ENCODE results near the gene TMEM143.
A peak's percentile ranks its signal among the peaks of the same experiment; 100 is the strongest.

Gene TMEM143

GRCh38 chr19:48386981-48387380, 23.2 kb upstream of the TMEM143 start:
- no peak overlapping the region for H3K27ac ChIP-seq
- no peak for TF ChIP-seq CTCF (conservative IDR thresholded peaks at IDR 0.05)

GRCh38 chr19:48385461-48386087, 21.8 kb upstream of the TMEM143 start:
- H3K27ac ChIP-seq, result no peak overlapping the region
- no peak for TF ChIP-seq CTCF (conservative IDR thresholded peaks at IDR 0.05)

GRCh38 chr19:48382286-48382685, 18.5 kb upstream of the TMEM143 start:
- H3K27ac ChIP-seq, result no peak overlapping the region
- TF ChIP-seq CTCF (conservative IDR thresholded peaks at IDR 0.05), result no peak

- no peak overlapping the region for H3K27ac ChIP-seq
- TF ChIP-seq CTCF (conservative IDR thresholded peaks at IDR 0.05), result no peak
Observed at GRCh38 chr19:48381178-48381950, 17.6 kb upstream of the TMEM143 start.

GRCh38 chr19:48379058-48379457, 15.3 kb upstream of the TMEM143 start:
- H3K27ac ChIP-seq, result no peak overlapping the region; the same call in 1 of the 2 replicates

GRCh38 chr19:48378194-48378570, 14.4 kb upstream of the TMEM143 start:
- TF ChIP-seq CTCF (conservative IDR thresholded peaks at IDR 0.05), result no peak

More at GRCh38 chr19:48379058-48379457, 15.3 kb upstream of the TMEM143 start:
- no peak for TF ChIP-seq CTCF (conservative IDR thresholded peaks at IDR 0.05)

GRCh38 chr19:48373567-48373966, 9.8 kb upstream of the TMEM143 start:
- no peak for TF ChIP-seq CTCF (conservative IDR thresholded peaks at IDR 0.05)
- peak overlapping the region; percentile 62 for H3K27ac ChIP-seq

More at GRCh38 chr19:48378194-48378570, 14.4 kb upstream of the TMEM143 start:
- no peak overlapping the region for H3K27ac ChIP-seq

Data from VCaP (cell line).